Activated CD4-positive, alpha-beta T cell treated with anti-CD3 and anti-CD28 coated beads, Interleukin-2, Interleukin-4, amounts not matched to agents 100 ng/mL and 50 ng/mL, durations not matched to agents 16 hours and 8 hours (primary cell): ENCODE results near the gene ZNF468.
"Not testable (repeated sequence)": the region's sequence is repeated elsewhere in the genome, so short reads cannot be mapped to it uniquely, and the experiment has no call there.

ENCODE experiments used
- DNase-seq: peaks from one replicate; pipeline ENCODE4 v3.0.0-alpha.2; 2020; ENCODE audit warnings: low spot score

Gene ZNF468

GRCh38 chr19:52857378-52858191, at the start of gene ZNF468:
ZNF468 (minus strand) TSS chr19:52857619; CDS start chr19:52854272, 3,347 bp downstream.
- DNase-seq = peak; percentile 28

GRCh38 chr19:52904052-52904780, 46.8 kb upstream of the ZNF468 start:
- not testable (repeated sequence) for DNase-seq

GRCh38 chr19:52901842-52902241, 44.4 kb upstream of the ZNF468 start:
- DNase-seq = no peak

GRCh38 chr19:52898596-52898995, 41.2 kb upstream of the ZNF468 start:
- DNase-seq = not testable (repeated sequence)

- DNase-seq = no peak
Observed at GRCh38 chr19:52898101-52898500, 40.7 kb upstream of the ZNF468 start.

GRCh38 chr19:52897138-52897935, 39.9 kb upstream of the ZNF468 start, which contains the start of gene ZNF320:
ZNF320 (minus strand) TSS chr19:52897635; CDS start chr19:52890255, 7,380 bp downstream.
- DNase-seq = peak; percentile 68

GRCh38 chr19:52896431-52897137, 39.2 kb upstream of the ZNF468 start:
- DNase-seq = no peak

GRCh38 chr19:52891336-52891735, 33.9 kb upstream of the ZNF468 start:
- no peak for DNase-seq

- DNase-seq = no peak
Observed at GRCh38 chr19:52889931-52890330, 32.5 kb upstream of the ZNF468 start.

GRCh38 chr19:52889076-52889475, 31.7 kb upstream of the ZNF468 start:
- no peak for DNase-seq

- no peak for DNase-seq
Observed at GRCh38 chr19:52880895-52881389, 23.5 kb upstream of the ZNF468 start.

- DNase-seq = not testable (repeated sequence)
Observed at GRCh38 chr19:52872996-52873395, 15.6 kb upstream of the ZNF468 start.

- DNase-seq = no peak
Observed at GRCh38 chr19:52871466-52871865, 14.0 kb upstream of the ZNF468 start.

GRCh38 chr19:52868031-52868430, 10.6 kb upstream of the ZNF468 start:
- DNase-seq = not testable (repeated sequence)

GRCh38 chr19:52856540-52857377, 660 bp downstream of the ZNF468 start:
- not testable (repeated sequence) for DNase-seq

- not testable (repeated sequence) for DNase-seq
Observed at GRCh38 chr19:52847352-52847751, 10.1 kb downstream of the ZNF468 start.

GRCh38 chr19:52840825-52841465, 16.5 kb downstream of the ZNF468 start:
- DNase-seq = not testable (repeated sequence)

- not testable (repeated sequence) for DNase-seq
Observed at GRCh38 chr19:52834289-52834688, 23.1 kb downstream of the ZNF468 start.

GRCh38 chr19:52833541-52833940, 23.9 kb downstream of the ZNF468 start:
- DNase-seq = not testable (repeated sequence)

GRCh38 chr19:52829866-52830265, 27.6 kb downstream of the ZNF468 start:
- DNase-seq = not testable (repeated sequence)
